Mucosa of stomach (tissue), 1 donor: Measurements from ENCODE around the gene ZNF148.
"Not testable (repeated sequence)": the region's sequence is repeated elsewhere in the genome, so short reads cannot be mapped to it uniquely, and the experiment has no call there.

Source experiments
- H3K27me3 ChIP-seq: one replicate; pipeline ENCODE4 v1.7.0; 2013; ENCODE audit warnings: mild to moderate bottlenecking, low read length; ENCODE audit not compliant: control insufficient read depth, insufficient read depth
- H3K36me3 ChIP-seq: one replicate; pipeline ENCODE4 v1.7.0; 2013; ENCODE audit warnings: low read length; ENCODE audit not compliant: control insufficient read depth, insufficient read depth
- H3K4me1 ChIP-seq: one replicate; pipeline ENCODE4 v1.7.0; 2013; ENCODE audit warnings: mild to moderate bottlenecking, low read length; ENCODE audit not compliant: control insufficient read depth, insufficient read depth
- H3K4me3 ChIP-seq: one replicate; pipeline ENCODE4 v1.7.0; 2013; ENCODE audit warnings: low read length
- H3K9ac ChIP-seq: one replicate; pipeline ENCODE4 v1.7.0; 2013; ENCODE audit warnings: mild to moderate bottlenecking, low read length, moderate library complexity
- H3K9me3 ChIP-seq: one replicate; pipeline ENCODE4 v1.7.0; 2013; ENCODE audit warnings: mild to moderate bottlenecking, low read length, moderate library complexity; ENCODE audit not compliant: control insufficient read depth
- donor health status: Pancreatic carcinoma.

ZNF148 gene

GRCh38 chr3:125350597-125350996, 24.5 kb downstream of the ZNF148 start:
- peaks cover 8% of the 10 kb centered on the region for H3K4me1 ChIP-seq

GRCh38 chr3:125349556-125350165, 25.5 kb downstream of the ZNF148 start:
- H3K4me3 ChIP-seq = no peak overlapping the region
- no peaks in the 10 kb centered on the region for H3K36me3 ChIP-seq
- H3K9me3 ChIP-seq = no peaks in the 10 kb centered on the region
- no peak overlapping the region for H3K9ac ChIP-seq
- H3K27me3 ChIP-seq = no peaks in the 10 kb centered on the region
- H3K4me1 ChIP-seq = peaks cover 7% of the 10 kb centered on the region

More at GRCh38 chr3:125350597-125350996, 24.5 kb downstream of the ZNF148 start:
- Histone ChIP-seq H3K36me3 (no peaks in the 10 kb centered on the region), H3K27me3 (no peaks in the 10 kb centered on the region), H3K9ac (no peak overlapping the region), H3K9me3 (no peaks in the 10 kb centered on the region), H3K4me3 (no peak overlapping the region)

- no peaks in the 10 kb centered on the region for H3K36me3 ChIP-seq
- H3K4me1 ChIP-seq = peaks cover 4% of the 10 kb centered on the region
- no peak overlapping the region for H3K9ac ChIP-seq
- H3K4me3 ChIP-seq = no peak overlapping the region
- H3K9me3 ChIP-seq = no peaks in the 10 kb centered on the region
- no peaks in the 10 kb centered on the region for H3K27me3 ChIP-seq
Observed at GRCh38 chr3:125349055-125349454, 26.1 kb downstream of the ZNF148 start.

- H3K4me1 ChIP-seq, H3K4me3 ChIP-seq, H3K9me3 ChIP-seq, H3K36me3 ChIP-seq, H3K27me3 ChIP-seq, H3K9ac ChIP-seq: not testable (repeated sequence)
Observed at GRCh38 chr3:125343367-125343766, 31.8 kb downstream of the ZNF148 start.

GRCh38 chr3:125340121-125340520, 35.0 kb downstream of the ZNF148 start:
- H3K27me3 ChIP-seq = no peaks in the 10 kb centered on the region
- H3K9me3 ChIP-seq = no peaks in the 10 kb centered on the region
- no peaks in the 10 kb centered on the region for H3K36me3 ChIP-seq
- no peak overlapping the region for H3K9ac ChIP-seq
- H3K4me1 ChIP-seq = peaks cover 3% of the 10 kb centered on the region
- no peak overlapping the region for H3K4me3 ChIP-seq

- H3K4me1 ChIP-seq = peaks cover 7% of the 10 kb centered on the region
- no peaks in the 10 kb centered on the region for H3K9me3 ChIP-seq
- H3K4me3 ChIP-seq = no peak overlapping the region
- no peak overlapping the region for H3K9ac ChIP-seq
- no peaks in the 10 kb centered on the region for H3K27me3 ChIP-seq
- H3K36me3 ChIP-seq = no peaks in the 10 kb centered on the region
Observed at GRCh38 chr3:125337506-125337905, 37.6 kb downstream of the ZNF148 start.

DNA sequence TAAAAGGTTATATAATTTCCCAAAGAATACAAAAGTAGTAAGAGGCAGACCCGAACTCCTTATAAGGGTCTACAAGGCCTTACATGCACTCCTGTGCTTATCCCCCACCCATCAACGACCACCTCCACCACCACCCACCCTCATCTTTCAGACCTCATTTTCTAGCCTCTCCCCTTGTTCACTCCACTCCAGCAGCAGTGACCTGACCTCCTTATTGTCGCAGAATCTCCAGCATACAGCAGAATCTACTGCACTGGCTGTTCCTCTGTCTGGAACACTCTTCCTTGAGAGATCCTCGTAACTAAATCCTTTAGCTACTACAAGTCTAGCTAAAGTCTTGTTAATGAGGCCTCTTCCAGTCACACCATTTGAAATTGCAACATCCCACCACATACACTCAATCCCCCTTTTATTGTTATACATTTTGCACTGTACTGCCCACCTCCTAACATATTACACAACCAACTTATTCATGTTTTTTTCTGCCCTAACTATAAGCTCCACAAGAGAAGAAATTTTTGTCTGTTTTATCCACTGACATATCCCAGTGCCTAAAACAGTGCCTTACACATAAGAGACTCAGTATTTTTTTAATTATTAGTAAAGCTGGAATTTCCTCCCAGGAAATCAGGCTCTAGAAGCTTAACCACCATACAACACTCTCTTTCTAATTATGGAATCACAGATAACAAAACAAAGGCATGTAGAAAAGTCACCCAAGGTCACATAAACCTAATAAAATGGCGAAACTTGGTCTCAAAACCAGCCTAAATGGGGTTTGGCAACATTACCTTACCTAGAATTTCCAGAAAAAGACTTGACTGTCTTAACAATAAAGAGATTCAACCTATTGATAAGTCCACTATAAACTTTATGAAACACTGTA, 40.2 kb downstream of the ZNF148 start:
- Histone ChIP-seq H3K9me3 (no peaks in the 10 kb centered on the region), H3K27me3 (no peaks in the 10 kb centered on the region), H3K36me3 (no peaks in the 10 kb centered on the region), H3K9ac (no peak overlapping the region), H3K4me1 (peaks cover 7% of the 10 kb centered on the region), H3K4me3 (no peak overlapping the region)

GRCh38 chr3:125332504-125332903, 42.6 kb downstream of the ZNF148 start:
- Histone ChIP-seq H3K36me3 (no peaks in the 10 kb centered on the region), H3K27me3 (no peaks in the 10 kb centered on the region), H3K4me3 (no peak overlapping the region), H3K9me3 (no peaks in the 10 kb centered on the region), H3K9ac (no peak overlapping the region), H3K4me1 (peaks cover 7% of the 10 kb centered on the region)

DNA sequence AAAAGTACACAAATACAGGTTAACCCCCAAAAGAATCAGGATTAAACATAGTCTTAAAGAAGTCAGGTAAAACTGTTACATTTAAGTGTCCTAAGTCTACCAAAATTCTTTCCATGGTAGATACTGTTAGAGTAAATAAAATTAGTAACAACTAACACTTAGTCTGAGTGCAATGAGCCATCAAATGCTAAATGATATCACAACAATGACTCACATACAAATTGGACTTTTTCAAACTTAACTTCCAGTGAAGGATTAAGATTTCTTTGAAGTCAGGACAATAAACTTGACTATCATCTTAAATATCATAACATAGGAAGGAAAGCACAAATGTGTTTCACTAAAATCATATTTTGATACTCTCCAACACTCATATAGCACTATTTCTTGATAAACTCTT, 43.9 kb downstream of the ZNF148 start:
- Histone ChIP-seq H3K4me3 (no peak overlapping the region), H3K27me3 (no peaks in the 10 kb centered on the region), H3K4me1 (peaks cover 7% of the 10 kb centered on the region), H3K9me3 (no peaks in the 10 kb centered on the region), H3K9ac (no peak overlapping the region), H3K36me3 (no peaks in the 10 kb centered on the region)

DNA sequence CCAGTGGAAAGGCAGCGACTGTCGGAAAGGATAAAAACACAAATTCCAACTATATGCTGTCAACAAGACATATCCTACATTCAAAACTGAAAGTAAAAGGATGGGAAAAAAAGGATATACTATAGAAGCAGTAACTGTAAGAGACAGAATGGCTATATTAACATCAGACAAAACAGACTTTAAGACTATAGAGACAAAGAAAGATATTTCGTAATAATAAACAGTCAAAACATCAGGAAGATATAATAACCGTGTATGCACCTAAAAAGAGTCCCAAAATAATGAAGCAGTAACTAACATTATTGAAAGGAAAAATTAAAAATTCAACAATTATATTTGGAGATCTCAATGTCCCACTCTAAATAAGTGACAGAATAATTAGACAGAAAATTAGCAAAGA, 48.2 kb downstream of the ZNF148 start:
- no peaks in the 10 kb centered on the region for H3K27me3 ChIP-seq
- H3K9ac ChIP-seq = no peak overlapping the region
- H3K4me1 ChIP-seq = no peaks in the 10 kb centered on the region
- H3K36me3 ChIP-seq = no peaks in the 10 kb centered on the region
- no peak overlapping the region for H3K4me3 ChIP-seq
- H3K9me3 ChIP-seq = no peaks in the 10 kb centered on the region

DNA sequence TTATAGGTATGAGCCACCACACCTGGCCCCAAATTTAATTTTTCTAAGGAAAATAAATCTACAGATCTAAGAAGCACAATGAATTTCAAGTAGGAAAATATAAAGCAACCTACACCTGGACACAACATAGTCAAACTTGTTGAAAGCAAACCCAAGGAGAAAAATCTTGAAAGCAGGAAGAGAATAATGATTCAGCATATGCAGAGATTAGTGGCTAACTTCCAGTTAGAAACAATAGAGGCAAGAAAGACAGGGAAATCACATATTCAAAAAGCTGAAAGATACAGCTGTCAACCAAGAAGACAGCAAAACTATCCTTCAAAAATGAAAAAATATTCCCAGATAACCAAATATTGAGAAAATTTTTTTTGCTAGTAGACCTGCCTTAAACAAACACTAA, 49.4 kb downstream of the ZNF148 start:
- H3K27me3 ChIP-seq = no peaks in the 10 kb centered on the region
- no peaks in the 10 kb centered on the region for H3K36me3 ChIP-seq
- H3K4me3 ChIP-seq = no peak overlapping the region
- no peak overlapping the region for H3K9ac ChIP-seq
- H3K4me1 ChIP-seq = no peaks in the 10 kb centered on the region
- no peaks in the 10 kb centered on the region for H3K9me3 ChIP-seq

DNA sequence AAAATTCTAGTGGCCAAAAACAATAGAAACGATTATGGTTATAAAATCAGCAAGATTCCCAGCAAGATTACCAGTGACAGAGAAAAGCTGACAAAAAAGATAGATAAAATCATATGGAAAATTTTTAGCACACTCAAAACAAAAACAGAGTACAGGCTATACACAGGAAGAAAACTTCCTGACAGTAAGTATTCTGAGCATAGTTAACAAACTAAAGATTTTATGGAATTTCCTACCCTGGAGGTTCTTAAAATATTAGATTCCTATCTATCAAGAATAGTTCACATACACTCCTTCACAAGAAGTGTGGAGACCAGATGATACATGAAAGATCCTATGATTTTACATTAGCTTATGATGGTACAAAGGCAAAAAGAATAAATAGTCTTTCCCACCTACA, 50.8 kb downstream of the ZNF148 start:
- Histone ChIP-seq H3K4me3 (no peak overlapping the region), H3K27me3 (no peaks in the 10 kb centered on the region), H3K36me3 (no peaks in the 10 kb centered on the region), H3K9ac (no peak overlapping the region), H3K4me1 (no peaks in the 10 kb centered on the region), H3K9me3 (no peaks in the 10 kb centered on the region)
